ENCODE measurements around the gene RALGPS1.

DNA sequence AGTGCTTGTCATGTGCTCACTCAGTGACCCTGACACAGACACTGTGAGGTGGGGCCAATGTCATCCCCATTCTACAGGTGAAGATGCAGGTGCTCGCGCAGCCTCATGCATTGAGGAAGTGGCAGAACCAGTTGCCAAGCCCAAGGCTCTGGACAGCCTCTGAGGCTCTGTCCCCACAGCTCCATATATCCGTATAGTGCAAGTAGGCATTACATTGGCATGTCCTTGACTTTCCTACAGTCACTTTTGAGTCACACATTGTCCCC, 266.7 kb downstream of the RALGPS1 start:
- TF ChIP-seq, protein P1, sequence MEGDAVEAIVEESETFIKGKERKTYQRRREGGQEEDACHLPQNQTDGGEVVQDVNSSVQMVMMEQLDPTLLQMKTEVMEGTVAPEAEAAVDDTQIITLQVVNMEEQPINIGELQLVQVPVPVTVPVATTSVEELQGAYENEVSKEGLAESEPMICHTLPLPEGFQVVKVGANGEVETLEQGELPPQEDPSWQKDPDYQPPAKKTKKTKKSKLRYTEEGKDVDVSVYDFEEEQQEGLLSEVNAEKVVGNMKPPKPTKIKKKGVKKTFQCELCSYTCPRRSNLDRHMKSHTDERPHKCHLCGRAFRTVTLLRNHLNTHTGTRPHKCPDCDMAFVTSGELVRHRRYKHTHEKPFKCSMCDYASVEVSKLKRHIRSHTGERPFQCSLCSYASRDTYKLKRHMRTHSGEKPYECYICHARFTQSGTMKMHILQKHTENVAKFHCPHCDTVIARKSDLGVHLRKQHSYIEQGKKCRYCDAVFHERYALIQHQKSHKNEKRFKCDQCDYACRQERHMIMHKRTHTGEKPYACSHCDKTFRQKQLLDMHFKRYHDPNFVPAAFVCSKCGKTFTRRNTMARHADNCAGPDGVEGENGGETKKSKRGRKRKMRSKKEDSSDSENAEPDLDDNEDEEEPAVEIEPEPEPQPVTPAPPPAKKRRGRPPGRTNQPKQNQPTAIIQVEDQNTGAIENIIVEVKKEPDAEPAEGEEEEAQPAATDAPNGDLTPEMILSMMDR (IDR thresholded peaks at IDR 0.05; ENCODE audit: low read depth, low read length, poor library complexity, severe bottlenecking) = no peak
- no peak for TF ChIP-seq EZH2phosphoT487 (IDR thresholded peaks at IDR 0.05; ENCODE audit: borderline replicate concordance, low read length)

Measured in DOHH2 (cell line).